HG03520 (cell line): Measurements from ENCODE around the gene C4orf50.
"Not testable (repeated sequence)": the region's sequence is repeated elsewhere in the genome, so short reads cannot be mapped to it uniquely, and the experiment has no call there.

Source experiments
- ATAC-seq: cut with Tn5 transposase; IDR thresholded peaks from one replicate; pipeline ENCODE4 v1.9.1; 2021; ENCODE audit warnings: mild to moderate bottlenecking, moderate library complexity; ENCODE audit not compliant: unreplicated experiment

The C4orf50 gene

GRCh38 chr4:5952975-5953951 is 65.0 kb downstream of the C4orf50 start:
- ATAC-seq = no peak

GRCh38 chr4:5952286-5952974 is 65.8 kb downstream of the C4orf50 start:
- no peak for ATAC-seq

GRCh38 chr4:5946653-5947052 is 71.6 kb downstream of the C4orf50 start:
- ATAC-seq = not testable (repeated sequence)

GRCh38 chr4:5945936-5946335 is 72.3 kb downstream of the C4orf50 start:
- no peak for ATAC-seq

GRCh38 chr4:5945171-5945570 is 73.1 kb downstream of the C4orf50 start:
- no peak for ATAC-seq

- ATAC-seq = no peak
Measured at GRCh38 chr4:5943561-5943960, 74.7 kb downstream of the C4orf50 start.

GRCh38 chr4:5942947-5943346 is 75.3 kb downstream of the C4orf50 start:
- ATAC-seq = no peak

- ATAC-seq = no peak
Measured at GRCh38 chr4:5941601-5942000, 76.6 kb downstream of the C4orf50 start.

- ATAC-seq = no peak
Measured at GRCh38 chr4:5940470-5941203, 77.6 kb downstream of the C4orf50 start.

- ATAC-seq = no peak
Measured at GRCh38 chr4:5933996-5934831, 84.0 kb downstream of the C4orf50 start.

GRCh38 chr4:5933116-5933515 is 85.1 kb downstream of the C4orf50 start:
- ATAC-seq = no peak

- ATAC-seq = no peak
Measured at GRCh38 chr4:5932035-5932568, 86.1 kb downstream of the C4orf50 start.

GRCh38 chr4:5931526-5931925 is 86.7 kb downstream of the C4orf50 start:
- no peak for ATAC-seq

GRCh38 chr4:5930876-5931275 is 87.4 kb downstream of the C4orf50 start:
- no peak for ATAC-seq

GRCh38 chr4:5930456-5930855 is 87.8 kb downstream of the C4orf50 start:
- ATAC-seq = no peak

- ATAC-seq = no peak
Measured at GRCh38 chr4:5928844-5929420, 89.3 kb downstream of the C4orf50 start.

- no peak for ATAC-seq
Measured at GRCh38 chr4:5928274-5928673, 90.0 kb downstream of the C4orf50 start.

GRCh38 chr4:5927747-5928146 is 90.5 kb downstream of the C4orf50 start:
- ATAC-seq = no peak

- ATAC-seq = no peak
Measured at GRCh38 chr4:5927116-5927515, 91.1 kb downstream of the C4orf50 start.

- ATAC-seq = no peak
Measured at GRCh38 chr4:5926598-5926997, 91.6 kb downstream of the C4orf50 start.
